ENCODE data around the gene MARVELD1. TPM values are rescaled to one million over a fixed set of nuclear protein-coding genes. Genes with fewer than 3 reads are reported as not detected.
"Not testable (repeated sequence)": the region's sequence is repeated elsewhere in the genome, so short reads cannot be mapped to it uniquely, and the experiment has no call there.

MARVELD1 gene
- total RNA-seq, 1 experiment from 2014 or later: 23.1 TPM

- DNase-seq (ENCODE audit: extremely low read depth, low read depth): peak; percentile 95
Measured at GRCh38 chr10:97689559-97690020, 23.9 kb upstream of the MARVELD1 start.

- DNase-seq (ENCODE audit: extremely low read depth, low read depth): no peak
Measured at GRCh38 chr10:97690133-97690532, 23.4 kb upstream of the MARVELD1 start.

- DNase-seq (ENCODE audit: extremely low read depth, low read depth): not testable (repeated sequence)
Measured at GRCh38 chr10:97698072-97698655, 15.4 kb upstream of the MARVELD1 start.

GRCh38 chr10:97701438-97702069 lies 12.0 kb upstream of the MARVELD1 start:
- DNase-seq (ENCODE audit: extremely low read depth, low read depth): peak; percentile 85

- DNase-seq (ENCODE audit: extremely low read depth, low read depth): no peak
Measured at GRCh38 chr10:97703398-97704067, 10.0 kb upstream of the MARVELD1 start.

- DNase-seq (ENCODE audit: extremely low read depth, low read depth): no peak
Measured at GRCh38 chr10:97704341-97704740, 9.2 kb upstream of the MARVELD1 start.

GRCh38 chr10:97705006-97705670 lies 8.4 kb upstream of the MARVELD1 start:
- no peak for DNase-seq (ENCODE audit: extremely low read depth, low read depth)

GRCh38 chr10:97707134-97707861 lies 6.2 kb upstream of the MARVELD1 start:
- no peak for DNase-seq (ENCODE audit: extremely low read depth, low read depth)

GRCh38 chr10:97708167-97708566 lies 5.4 kb upstream of the MARVELD1 start:
- DNase-seq (ENCODE audit: extremely low read depth, low read depth): no peak

GRCh38 chr10:97708976-97709946 lies 4.3 kb upstream of the MARVELD1 start:
- DNase-seq (ENCODE audit: extremely low read depth, low read depth): no peak

GRCh38 chr10:97711640-97712572 lies 1.6 kb upstream of the MARVELD1 start:
- DNase-seq (ENCODE audit: extremely low read depth, low read depth): no peak

GRCh38 chr10:97713826-97714400 lies 383 bp downstream of the MARVELD1 start:
- peak; percentile 60 for DNase-seq (ENCODE audit: extremely low read depth, low read depth)

GRCh38 chr10:97714401-97715258 lies 1.1 kb downstream of the MARVELD1 start:
- DNase-seq (ENCODE audit: extremely low read depth, low read depth): no peak

GRCh38 chr10:97715259-97715874 lies 1.8 kb downstream of the MARVELD1 start:
- no peak for DNase-seq (ENCODE audit: extremely low read depth, low read depth)

GRCh38 chr10:97717627-97718026 lies 4.1 kb downstream of the MARVELD1 start:
- no peak for DNase-seq (ENCODE audit: extremely low read depth, low read depth)

GRCh38 chr10:97718178-97718577 lies 4.6 kb downstream of the MARVELD1 start:
- DNase-seq (ENCODE audit: extremely low read depth, low read depth): no peak

All from NCI-H460 (cell line).